Globus pallidus (tissue), 1 donor: ENCODE results near the gene PRSS1.
"Not testable (repeated sequence)": the region's sequence is repeated elsewhere in the genome, so short reads cannot be mapped to it uniquely, and the experiment has no call there.

Source experiments
- DNase-seq: peaks from one replicate; pipeline ENCODE4 v3.0.0-alpha.2; 2015; ENCODE audit warnings: low spot score

PRSS1 gene

DNA sequence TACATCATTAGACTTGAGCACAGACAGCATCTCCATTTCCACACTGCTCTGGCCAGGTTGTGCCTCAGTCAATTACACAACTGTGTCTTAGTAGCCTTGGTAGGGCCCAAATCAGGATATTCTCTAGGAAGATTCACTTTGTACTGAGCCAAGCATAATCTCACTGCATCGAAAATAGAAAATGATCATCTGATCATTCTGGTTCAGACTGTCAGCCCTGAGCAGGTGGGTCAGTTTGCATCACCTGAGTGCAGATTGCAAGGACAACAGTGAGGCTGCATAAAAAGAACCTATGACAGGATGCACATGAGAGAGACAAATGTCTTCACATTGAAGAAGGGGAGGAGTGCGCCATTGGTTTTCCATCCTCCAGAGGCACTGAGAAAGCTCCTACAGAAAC is 862 bp upstream of the PRSS1 start:
- DNase-seq: not testable (repeated sequence)

DNA sequence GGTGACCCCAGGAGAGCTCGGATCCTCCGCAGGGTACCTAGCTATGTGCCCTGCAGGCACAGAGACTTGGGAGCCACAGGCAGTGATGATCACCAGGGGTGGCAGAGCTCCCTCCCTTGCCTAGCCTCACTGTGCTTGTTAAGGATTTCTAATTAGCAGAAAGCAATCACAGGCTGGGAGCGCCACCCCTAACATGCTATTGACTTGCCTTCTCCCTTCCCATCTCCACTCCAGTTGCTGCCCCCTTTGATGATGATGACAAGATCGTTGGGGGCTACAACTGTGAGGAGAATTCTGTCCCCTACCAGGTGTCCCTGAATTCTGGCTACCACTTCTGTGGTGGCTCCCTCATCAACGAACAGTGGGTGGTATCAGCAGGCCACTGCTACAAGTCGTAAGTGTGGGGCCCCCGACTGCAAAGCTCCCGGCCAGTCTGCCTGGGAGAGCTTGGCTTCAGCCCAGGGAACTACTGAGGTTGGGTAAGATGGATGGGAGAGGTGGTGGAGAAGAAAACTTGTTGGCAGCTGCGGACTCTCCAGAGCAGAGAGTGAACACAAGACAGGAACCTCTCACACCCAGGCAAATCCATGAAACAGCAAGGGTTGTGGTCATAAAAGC is 1.2 kb downstream of the PRSS1 start:
- DNase-seq: no peak

DNA sequence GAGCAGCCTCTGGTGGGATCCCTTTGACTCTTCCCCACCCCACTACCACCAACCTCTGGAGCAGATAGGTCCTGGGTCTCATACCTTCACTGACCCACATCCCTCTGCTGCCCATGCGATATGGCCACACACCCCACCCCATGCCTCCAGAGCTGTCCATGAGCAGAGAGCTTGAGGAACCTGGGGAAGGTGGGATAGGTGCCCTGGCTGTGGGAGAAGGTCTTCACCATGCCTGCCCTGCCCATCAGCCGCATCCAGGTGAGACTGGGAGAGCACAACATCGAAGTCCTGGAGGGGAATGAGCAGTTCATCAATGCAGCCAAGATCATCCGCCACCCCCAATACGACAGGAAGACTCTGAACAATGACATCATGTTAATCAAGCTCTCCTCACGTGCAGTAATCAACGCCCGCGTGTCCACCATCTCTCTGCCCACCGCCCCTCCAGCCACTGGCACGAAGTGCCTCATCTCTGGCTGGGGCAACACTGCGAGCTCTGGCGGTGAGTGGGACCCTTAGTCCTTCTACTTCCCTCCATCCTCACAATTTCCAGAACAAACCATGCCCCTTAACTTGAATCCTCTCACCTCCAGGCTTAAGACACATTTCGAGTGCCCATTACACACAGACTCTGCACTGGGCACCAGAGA is 2.4 kb downstream of the PRSS1 start:
- not testable (repeated sequence) for DNase-seq

GRCh38 chr7:142752376-142753225 is 3.3 kb downstream of the PRSS1 start:
- no peak for DNase-seq

GRCh38 chr7:142753366-142753765 is 4.1 kb downstream of the PRSS1 start:
- no peak for DNase-seq

GRCh38 chr7:142753925-142754491 is 4.7 kb downstream of the PRSS1 start:
- not testable (repeated sequence) for DNase-seq

GRCh38 chr7:142754681-142755575 is 5.7 kb downstream of the PRSS1 start:
- DNase-seq: no peak

- DNase-seq: not testable (repeated sequence)
Measured at GRCh38 chr7:142758312-142758711, 9.0 kb downstream of the PRSS1 start.

DNA sequence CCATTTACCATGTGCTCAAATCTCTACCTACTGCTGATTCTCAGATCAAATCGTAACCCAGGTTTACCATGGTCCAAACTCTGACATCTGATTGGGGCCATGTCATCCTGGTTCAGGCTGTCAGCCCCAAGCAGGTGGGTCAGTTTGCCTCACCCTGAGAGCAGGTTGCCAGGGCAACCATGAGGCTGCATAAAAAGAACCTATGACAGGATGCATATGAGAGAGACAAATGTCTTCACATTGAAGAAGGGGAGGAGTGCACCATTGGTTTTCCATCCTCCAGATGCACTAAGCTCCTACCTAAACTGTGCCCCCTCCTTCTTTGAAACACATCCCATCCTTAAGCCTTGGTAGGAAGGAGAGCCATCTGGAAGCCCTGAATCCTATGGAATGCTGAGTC is 10.2 kb downstream of the PRSS1 start:
- DNase-seq: no peak

GRCh38 chr7:142760071-142760642 is 10.9 kb downstream of the PRSS1 start:
- no peak for DNase-seq

DNA sequence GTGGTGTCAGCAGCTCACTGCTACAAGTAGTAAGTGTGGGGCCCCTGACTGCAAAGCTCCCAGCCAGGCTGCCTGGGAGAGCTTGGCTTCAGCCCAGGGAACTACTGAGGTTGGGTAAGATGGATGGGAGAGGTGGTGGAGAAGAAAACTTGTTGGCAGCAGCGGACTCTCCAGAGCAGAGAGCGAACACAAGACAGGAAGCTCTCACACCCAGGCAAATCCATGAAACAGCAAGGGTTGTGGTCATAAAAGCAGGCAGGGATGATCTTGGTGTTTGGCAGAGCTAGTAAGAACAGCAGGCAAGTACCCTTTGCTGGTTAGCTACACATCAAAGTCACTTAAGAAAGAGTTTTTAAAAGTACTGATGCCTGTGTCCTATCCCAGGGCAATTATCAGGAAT is 12.3 kb downstream of the PRSS1 start:
- not testable (repeated sequence) for DNase-seq

GRCh38 chr7:142762104-142762503 is 12.8 kb downstream of the PRSS1 start:
- no peak for DNase-seq

- no peak for DNase-seq
Measured at GRCh38 chr7:142767451-142767850, 18.2 kb downstream of the PRSS1 start.

- no peak for DNase-seq
Measured at GRCh38 chr7:142767861-142768260, 18.6 kb downstream of the PRSS1 start.

- not testable (repeated sequence) for DNase-seq
Measured at GRCh38 chr7:142768885-142769284, 19.6 kb downstream of the PRSS1 start.

DNA sequence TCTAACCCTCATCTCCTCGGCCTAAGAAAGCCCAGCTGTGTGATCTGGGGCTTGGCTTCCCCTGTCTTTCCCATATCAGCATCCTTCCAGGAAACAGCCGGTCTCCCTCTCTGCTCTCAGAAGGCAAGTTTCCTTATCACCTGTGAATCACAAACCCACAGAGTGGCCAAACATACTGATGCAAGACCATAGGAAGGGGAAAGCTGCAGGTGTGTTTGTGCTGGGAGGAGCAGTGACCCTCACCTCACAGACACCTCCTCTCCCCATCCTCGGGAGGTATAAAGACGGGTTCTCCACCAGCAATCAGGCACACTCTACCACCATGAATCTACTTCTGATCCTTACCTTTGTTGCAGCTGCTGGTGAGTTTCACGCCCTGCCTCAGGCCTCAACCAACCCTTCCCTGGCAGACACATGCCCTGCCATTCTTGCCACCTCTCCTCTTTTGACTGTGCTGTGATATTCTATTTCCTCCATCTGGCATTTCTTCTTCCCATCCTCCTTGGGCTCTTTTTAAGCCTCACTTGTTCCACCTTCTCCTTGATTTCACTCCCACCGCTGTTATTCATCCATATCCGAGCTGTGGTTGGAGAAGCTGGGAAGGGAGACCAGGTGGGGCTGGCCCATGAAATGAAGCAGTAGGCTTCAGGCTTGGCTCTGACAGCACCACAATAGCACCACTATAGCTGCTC is 21.5 kb downstream of the PRSS1 start, which contains the start of gene PRSS2:
TSS of gene PRSS2 (plus strand) at position 310 of the 692 bp plus-strand sequence. CDS start at position 323, 13 bp downstream.
- no peak for DNase-seq

- DNase-seq: no peak
Measured at GRCh38 chr7:142771353-142771723, 22.1 kb downstream of the PRSS1 start.

DNA sequence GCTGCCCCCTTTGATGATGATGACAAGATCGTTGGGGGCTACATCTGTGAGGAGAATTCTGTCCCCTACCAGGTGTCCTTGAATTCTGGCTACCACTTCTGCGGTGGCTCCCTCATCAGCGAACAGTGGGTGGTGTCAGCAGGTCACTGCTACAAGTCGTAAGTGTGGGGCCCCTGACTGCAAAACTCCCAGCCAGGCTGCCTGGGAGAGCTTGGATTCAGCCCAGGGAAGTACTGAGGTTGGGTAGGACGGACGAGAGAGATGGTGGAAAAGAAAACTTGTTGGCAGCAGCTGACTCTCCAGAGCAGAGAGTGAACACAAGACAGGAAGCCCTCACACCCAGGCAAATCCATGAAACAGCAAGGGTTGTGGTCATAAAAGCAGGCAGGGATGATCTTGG is 22.8 kb downstream of the PRSS1 start:
- DNase-seq: no peak

- DNase-seq: no peak
Measured at GRCh38 chr7:142772673-142773072, 23.4 kb downstream of the PRSS1 start.

- no peak for DNase-seq
Measured at GRCh38 chr7:142773230-142773629, 24.0 kb downstream of the PRSS1 start.
